HG02798 (cell line): Measurements from ENCODE around the gene ZC3H6.
"Not testable (repeated sequence)": the region's sequence is repeated elsewhere in the genome, so short reads cannot be mapped to it uniquely, and the experiment has no call there.

Experiments
- ATAC-seq: cut with Tn5 transposase; IDR thresholded peaks from one replicate; pipeline ENCODE4 v1.9.1; 2021; ENCODE audit warnings: mild to moderate bottlenecking; ENCODE audit not compliant: unreplicated experiment, poor library complexity

The ZC3H6 gene

DNA sequence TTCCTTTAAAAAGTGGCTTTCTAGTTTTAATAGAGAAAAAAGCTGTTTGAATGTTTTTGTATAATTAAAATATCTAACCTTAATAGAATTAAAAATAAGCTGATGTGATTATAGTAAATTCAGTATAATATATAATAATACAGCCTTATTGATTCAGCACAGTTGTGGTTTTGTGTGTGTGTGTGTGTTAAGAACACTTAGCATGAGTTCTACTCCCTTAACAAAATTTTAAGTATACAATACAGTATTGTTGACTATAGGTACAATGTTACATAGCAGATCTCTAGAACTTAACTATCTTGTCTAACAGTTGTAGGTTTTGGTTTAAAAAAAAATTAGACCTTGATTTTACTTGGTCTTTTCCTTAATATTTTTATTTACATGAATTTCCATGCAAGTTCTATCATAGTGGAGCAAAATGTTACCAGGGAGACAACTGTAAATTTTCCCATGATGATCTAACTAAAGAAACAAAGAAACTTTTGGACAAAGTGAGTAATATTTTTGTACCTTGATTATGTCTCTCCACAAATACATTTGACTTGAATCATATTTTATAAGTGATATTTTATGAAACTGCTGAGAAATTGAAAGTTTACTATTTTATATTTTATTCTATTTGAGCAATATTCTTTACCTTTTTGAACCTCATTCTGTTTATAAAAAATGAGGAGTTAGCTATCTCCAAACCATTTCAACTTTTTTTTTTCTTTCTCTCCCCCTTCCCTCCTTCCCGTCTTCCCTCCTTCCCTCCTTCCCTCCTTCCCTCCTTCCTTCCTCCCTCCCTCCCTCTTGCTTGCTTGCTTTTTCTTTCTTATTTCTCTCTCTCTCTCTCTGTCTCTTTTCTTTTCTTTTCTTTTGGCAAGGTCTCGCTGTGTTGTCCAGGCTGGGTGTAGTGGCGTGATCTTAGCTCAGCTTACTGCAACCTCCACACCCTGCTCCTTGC lies 46.3 kb downstream of the ZC3H6 start:
- ATAC-seq, result no peak

DNA sequence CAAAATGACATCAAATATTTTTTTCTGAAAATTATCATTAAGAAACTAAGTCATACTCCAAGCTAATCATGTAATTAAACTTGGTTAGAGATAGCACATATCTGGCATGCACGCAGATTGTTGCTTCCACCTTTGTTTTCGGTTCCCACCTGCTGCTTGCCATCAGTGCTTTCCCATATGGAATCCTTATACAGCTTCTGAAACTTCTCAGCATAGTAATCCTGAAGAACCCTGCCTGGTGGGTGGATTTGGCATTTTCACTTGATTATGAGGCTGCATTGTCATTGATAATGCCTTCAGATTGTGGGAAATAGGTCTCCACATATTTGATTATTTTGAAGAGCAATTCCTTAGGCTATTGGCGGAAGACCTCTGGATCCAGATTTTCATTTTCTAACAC lies 47.5 kb downstream of the ZC3H6 start:
- ATAC-seq, result no peak

DNA sequence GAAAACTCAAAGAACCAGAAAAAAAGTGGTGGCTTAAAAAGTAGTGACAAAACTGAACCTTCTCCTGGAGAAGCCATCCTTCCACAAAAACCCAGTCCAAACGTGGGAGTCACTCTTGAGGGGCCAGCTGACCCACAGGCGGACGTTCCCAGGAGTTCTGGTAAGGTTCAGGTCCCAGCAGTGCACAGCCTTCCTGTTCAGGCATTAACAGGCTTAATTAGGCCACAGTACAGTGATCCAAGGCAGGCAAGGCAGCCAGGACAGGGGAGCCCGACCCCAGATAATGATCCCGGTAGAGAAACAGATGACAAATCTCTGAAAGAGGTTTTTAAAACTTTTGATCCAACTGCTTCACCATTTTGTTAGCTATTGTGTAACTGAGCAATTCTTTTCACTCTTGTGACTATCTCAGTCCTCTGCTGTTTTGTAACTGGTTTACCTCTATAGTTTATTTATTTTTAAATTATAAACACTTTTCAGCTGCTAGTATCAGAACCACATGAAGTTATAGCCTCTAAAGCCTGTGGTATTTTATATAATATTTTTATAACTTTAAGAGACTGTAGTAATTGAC lies 56.8 kb downstream of the ZC3H6 start:
- ATAC-seq, result no peak

DNA sequence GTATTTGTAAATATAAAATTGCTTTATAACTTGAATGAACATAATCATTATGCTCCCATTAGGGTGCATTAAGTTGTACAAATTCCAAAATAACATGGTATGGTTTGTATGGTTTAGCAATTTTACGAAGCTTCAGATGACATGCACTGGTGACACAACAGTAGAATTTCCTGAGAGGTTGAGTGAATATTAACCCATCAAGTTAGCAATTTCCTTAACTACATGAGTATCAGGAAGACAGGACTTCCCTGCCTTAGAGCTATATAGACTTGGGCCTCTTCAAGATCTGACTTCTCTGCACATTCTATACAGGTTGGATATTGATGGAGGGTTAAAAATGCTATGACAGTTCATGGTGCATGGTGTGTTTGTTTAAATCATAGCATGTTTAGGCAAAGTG lies 60.2 kb downstream of the ZC3H6 start:
- no peak for ATAC-seq

DNA sequence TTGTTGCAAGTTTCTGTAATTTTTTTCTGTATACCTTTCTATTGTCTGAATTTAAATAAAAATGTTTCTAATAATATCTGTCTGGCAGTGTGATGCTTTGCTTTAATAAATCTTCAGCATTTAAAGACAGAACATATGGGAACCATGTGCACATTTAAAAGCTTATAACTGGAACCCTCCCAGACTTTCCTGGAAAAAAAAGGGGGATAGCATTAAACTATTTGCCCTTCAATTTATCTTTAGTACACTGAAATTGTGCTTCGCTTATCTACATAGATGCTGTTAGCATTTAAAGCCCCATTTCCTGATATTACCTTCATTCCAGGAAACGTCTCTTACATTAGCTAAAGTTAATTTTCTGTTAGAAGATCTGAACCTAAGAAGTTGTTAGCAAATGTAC lies 64.6 kb downstream of the ZC3H6 start:
- ATAC-seq, result no peak

DNA sequence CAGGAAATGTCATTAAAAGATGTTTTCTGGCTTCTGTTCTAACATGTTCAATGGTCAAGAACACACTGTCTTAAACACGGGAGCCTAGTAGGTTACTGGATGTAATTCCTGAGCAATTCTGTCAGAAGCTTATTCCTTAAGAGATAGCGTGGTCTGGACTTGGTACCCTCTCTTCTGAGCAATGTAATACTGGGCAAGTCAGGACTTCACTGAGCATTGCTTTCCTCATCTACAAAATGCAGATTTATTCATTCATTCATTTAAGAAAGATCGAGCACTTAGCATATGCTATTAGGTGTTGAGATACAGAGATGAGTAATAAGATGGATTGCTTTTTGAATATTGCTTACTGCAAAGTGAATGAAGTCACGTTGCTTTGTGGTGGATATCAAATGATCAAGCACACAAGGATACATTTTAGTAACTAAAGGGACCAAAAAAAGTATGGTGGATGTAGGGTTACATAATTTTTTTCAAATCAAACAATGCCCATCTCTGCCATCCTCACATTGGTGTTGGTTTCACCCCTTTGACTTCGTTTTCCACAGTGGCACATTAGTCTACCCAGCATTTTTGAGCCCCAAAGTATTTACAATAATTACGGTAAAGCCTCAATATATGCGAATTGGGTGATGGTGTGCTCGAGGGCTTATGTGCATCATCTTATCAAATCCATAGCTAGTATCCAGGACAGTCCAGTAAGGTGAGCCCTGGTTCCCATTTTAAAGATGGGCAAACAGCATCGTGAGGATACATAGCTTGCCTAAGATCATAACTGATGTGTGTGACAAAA lies 65.3 kb downstream of the ZC3H6 start:
- ATAC-seq, result no peak

DNA sequence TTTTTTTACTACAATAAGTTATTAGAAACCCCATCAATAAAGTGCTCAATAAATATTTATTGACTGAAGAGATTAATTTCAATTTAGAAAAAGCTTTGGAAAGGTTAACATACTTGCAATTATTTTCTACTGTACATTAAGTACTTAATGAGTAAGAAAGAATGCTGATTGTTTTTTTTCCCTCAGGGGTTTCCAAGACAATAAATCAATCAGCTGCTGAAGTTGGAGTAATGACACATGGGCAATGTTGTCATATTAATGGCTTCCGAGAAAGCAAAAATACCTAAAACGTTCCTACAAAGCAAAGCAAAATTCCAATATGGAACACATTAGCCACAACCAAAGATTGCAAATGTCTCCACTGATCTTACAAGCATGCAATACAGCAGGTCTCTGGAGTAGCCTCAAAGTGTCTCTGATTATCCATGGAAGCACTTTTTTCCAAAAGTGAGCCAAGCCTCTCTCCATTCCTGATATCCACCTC lies 66.7 kb downstream of the ZC3H6 start:
- ATAC-seq, result no peak

DNA sequence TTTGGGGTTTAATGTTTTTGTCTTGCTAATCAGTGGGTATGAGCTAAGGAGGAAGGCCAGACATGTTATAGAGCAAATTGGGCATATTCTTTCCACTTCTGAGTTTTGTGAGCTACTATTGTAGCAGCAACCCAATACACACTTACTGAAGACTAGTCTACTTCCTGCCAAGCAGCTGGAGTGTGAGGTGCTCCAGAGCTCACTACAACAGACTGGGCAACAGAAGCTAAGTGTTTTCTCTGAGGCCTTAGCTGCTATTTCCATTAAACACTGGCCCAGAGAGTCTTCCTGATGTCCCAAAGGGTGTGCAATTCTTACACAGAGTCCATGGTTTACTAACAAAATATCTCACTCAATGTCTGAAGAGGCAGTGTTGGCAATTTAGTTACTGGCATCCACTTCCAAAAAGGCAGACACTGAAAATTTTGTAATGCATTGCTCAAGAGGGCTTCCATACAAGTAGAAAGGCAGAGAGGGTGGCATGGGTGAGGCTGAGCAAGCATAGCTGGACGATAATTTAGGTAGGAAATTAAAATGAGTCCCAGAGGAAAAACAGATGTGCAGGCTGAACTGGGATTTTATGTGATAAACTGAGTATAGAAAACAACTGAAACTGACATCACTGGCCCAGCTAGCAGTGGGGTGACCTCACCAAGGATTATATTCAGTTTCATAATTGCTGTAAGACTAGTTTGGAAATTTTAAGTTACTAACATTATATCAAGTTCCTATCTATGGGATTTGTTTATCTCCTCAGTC lies 68.6 kb downstream of the ZC3H6 start:
- no peak for ATAC-seq

DNA sequence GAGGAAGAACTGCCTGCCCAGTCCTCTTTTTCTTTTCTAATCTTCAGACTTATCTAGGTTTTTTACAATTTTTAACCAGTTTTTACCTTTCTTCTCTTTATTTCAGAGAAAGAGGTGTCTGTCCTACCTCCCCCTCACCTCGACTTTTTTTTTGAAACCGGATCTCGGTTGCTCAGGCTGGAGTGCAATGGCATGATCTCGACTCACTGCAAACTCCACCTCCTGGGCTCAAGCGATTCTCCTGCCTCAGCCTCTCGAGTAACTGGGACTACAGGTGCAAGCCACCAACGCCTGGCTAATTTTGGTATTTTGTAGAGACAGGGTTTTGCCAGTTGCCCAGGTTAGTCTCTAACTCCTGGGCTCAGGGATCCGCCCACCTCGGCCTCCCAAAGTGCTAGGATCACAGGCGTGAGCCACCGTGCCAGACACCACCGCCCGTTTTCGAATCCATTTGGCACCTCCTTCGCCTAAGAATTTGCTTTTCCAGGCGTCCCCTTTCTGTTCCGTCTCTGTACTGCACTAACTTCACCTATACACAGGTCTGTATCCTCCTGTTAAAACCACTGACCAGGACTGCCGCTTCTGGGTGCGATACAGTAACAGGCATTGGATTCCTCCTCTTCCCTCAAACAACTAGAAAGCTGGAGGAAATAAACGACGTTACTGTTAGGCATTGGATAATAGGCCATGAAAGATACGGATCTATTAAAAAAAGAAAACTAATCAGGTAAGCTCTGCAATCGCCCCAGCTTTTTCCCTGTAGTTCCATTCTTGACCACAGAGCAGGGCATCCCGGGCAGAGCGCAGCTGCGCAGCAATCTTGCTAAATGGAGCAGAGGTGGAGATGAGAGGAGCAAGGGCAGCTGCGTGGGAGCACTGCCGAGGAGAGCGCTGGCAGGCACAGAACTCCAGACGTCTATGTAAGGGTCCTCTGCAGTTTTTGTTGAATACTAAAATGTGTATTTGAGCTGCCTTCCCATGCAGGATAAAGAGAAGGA lies 69.9 kb downstream of the ZC3H6 start:
- ATAC-seq, result no peak

DNA sequence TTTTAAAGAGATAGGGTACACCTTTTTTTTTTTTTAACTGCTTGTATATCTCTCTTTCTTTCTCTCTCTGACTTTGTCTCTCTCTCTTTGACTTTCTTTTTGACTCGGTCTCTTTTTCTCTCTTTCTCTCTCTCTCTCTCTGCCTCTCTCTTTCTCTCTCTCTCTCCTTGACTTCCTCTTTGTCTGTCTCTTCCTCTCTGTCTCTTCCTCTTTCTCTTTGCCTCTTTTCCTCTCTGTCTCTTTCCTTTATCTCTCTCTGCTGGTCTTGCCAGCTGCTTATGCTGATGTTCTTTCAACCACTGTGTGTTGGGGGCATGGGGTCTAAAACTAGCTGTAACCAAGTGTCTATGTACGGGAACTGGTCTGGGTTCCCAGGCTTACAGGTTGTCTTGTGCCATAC lies 76.9 kb downstream of the ZC3H6 start:
- not testable (repeated sequence) for ATAC-seq

DNA sequence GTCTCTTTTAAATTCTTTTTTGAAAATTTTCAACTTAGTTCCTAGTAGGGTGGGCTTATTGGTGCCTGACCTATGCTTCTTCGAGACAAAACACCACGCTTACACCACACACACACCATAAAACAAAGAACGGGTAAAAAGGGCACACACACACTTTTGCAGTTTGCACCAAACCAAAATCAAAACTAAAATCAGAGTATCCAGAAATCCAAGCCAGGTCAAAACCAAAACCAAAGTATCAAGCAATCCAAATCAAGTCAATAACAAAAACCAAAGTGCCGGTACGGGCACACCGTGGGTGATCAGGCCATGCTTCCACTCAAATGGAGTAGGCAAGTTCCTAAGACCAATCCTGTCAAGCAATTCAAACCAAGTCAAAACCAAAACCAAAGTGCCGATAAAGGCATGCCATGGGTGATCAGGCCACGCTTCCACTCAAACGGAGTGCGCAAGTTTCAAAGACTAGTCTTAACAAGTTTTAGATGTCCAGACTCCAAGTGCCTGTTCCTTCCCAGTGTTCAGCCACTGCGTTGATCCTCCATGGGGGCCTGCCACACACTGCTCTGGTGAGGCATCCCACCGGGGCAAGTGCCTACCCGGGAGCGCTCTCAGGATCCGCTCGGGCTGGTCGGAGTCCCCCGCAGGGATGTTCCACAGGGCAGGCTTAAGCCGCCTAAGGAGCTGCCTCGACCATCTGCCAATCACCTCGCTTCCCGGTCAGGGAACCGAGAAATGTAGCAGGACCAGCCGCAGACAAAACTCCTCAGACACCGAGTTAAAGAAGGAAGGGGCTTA lies 77.6 kb downstream of the ZC3H6 start:
- ATAC-seq, result not testable (repeated sequence)

DNA sequence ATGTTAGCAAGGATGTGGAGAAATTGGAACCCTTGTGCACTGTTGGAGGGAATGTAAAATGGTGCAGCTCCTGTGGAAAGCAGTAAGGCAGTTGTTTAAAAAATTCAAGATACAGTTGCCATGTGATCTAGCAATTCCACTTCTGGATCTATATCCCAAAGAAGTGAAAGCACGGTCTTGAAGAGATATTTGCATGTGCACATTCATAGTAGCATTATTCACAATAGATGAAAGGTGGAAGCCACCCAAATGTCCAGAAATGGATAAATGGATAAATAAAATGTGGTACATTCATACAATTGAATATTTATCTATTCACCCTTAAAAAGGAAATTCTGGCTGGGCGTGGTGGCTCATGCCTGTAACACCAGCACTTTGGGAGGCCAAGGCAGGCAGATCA lies 78.9 kb downstream of the ZC3H6 start:
- not testable (repeated sequence) for ATAC-seq

DNA sequence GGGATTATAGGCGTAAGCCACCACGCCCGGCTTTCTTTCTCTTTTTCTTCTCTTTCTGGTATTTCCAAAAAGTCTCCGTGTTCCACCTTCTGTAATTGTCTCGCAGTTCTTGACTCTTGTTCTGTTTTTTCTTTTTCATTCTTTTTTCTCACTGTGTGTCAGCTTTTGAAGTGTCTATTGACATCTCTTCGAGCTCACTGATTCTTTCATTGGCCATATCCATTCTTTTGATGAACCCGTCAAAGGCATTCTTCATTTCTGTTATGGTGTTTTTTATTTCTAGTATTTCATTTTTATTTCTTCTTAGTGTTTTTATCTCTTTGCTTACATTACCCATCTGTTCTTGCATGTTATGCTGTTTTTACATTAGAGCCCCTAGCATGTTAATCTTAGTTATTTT lies 84.7 kb downstream of the ZC3H6 start:
- ATAC-seq, result not testable (repeated sequence)
